NCI-H2107 treated with DMSO at 0.1 percent for 48 hours (cell line): ENCODE data around the gene MGST2.
"Not testable (repeated sequence)": the region's sequence is repeated elsewhere in the genome, so short reads cannot be mapped to it uniquely, and the experiment has no call there.

Experiments used
- DNase-seq: peaks from one replicate; lab custom pipeline; 2025; ENCODE audit not compliant: unreplicated experiment; lab: John Stamatoyannopoulos, UW

Gene MGST2

DNA sequence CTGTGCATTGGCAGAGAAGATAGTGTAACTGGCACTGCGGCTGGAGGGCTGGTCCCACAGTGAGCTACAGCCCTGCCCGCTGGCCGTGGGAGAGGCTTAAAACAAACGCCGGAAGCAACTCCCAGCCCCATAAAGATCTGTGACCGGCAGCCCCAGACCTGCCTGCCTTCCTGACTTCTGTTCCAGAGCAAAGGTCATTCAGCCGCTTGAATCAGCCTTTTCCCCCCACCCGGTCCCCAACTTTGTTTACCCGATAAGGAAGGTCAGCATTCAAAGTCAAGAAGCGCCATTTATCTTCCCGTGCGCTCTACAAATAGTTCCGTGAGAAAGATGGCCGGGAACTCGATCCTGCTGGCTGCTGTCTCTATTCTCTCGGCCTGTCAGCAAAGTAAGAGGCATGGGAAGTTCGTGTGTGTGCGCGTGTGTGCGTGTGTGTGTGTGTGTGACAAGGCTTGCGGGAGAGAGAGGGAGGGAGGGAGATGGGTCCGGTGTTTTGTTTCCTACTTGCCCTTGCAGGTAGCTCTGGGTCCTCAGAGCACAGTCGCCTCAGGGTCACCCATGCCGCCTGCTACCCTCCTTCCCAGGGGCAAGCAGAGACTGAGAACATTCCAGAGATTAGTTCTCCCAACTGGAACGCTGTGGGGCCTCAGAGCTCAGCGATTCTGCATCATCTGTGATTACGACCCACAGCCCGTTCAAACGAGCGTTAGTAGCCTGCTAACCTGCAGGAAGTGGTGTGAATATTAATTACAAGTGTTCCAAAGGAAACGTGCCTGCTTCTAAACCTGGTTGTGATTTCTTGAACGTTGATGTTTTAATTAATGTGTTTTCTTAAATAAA, at the start of gene MGST2:
Gene MGST2 (plus strand): TSS at position 130 of the 840 bp plus-strand sequence. CDS start 201 bp downstream, at position 331.
- DNase-seq: peak; percentile 42

DNA sequence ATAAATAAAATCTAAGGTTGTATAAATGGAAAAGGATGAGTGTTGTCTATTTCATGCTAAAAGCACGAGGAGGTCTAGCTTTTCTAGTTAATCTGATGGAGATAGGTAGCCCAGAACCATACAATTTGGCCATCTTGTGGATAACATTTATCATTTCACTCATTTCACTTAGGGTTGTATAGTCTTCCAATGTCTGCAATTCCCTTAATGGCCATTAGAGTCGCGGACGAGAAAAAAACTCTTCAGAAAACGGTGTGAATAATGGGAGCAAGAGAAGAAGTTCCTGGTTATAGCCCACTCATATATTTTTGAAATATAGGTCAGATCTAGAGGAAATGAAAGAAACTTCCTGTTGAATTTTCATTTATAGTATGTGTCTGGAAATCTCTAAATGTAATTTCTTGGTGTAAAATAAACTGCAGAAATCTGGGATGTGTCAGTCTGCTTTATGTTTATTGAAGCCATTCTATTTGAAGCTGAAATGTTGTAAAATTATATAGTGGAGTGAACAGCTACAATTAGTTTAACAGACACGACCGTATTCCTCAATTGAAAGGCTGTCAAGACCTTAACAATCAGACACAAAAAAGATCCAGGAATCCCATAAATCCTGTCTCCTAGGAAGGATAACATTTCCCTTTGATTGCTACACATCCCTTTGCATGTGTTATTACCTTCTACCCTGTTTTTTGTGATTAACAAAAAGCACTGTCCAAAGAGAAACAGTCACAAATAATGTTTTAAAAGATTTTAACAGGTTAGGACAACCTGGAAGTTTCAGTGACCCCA, 47.7 kb upstream of the MGST2 start:
- DNase-seq: no peak

DNA sequence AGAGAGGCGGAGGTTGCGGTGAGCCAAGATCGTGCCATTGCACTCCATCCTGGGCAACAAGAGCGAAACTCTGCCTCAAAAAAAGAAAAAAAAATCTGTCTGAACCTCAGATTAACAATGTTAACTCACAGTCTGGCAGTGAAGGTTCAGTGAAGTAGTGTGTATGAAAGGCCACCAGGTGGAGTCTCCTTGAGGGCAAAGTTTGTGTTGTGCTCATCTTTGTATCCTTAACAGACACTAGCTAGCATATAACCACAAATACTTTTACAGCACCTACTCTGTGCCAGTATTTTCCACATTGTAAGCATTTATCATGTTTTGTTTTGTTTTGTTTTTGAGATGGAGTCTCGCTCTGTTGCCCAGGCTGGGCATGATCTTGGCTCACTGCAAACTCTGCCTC, 46.0 kb upstream of the MGST2 start:
- DNase-seq: no peak

DNA sequence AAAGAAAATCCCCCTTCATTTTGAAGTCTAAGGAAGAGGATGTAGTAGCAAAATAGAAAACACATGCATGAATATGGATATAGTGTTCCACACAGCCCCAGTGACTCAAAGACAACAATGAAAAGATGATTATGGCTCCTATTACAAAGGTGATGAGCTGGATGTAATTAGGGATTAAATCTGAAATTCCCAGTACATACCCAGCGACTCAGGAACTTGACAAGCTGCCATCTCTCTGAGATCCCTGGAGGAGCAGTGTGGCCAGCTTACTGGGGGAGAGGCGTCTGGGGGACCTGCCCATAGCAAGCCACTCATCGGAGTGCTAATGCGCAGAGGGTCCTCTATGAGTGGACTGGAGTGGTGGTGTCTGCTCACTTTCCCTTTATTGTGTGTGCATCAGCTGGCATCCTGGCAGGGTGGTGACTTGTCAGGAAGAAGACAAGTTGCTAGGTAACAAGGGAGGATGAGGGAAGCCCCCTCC, 42.7 kb upstream of the MGST2 start:
- DNase-seq: no peak

DNA sequence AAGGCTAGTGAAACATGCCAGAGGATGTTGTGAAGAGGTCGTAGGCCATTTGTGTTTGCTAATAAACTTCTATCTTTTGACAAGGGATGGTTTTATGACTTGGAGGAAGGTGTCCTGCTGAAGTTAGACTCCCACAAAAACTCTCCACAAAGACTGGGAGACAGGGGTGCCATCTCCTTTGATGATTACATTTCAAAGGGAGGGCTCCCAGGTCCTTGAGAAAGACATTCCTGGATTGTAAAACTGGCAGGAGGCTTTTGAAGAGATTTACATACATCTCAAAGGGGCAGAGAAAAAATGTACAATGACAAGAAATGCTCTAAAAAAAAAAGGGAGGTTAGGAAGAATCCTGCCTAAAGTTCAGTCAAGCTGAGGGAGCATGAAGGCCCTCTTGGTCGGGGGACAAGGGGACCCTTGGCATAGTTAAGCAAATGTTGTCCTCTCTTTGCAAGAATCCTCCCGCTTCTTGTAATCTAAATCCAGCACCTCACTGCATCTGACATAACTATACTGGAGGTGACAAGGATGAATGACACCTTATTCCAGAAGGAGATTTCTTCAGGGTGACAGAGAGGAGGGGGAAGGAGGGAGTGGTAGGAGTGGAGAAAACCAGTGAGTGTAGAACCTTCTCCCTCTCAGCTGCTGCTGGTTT, 41.1 kb upstream of the MGST2 start:
- DNase-seq: no peak

DNA sequence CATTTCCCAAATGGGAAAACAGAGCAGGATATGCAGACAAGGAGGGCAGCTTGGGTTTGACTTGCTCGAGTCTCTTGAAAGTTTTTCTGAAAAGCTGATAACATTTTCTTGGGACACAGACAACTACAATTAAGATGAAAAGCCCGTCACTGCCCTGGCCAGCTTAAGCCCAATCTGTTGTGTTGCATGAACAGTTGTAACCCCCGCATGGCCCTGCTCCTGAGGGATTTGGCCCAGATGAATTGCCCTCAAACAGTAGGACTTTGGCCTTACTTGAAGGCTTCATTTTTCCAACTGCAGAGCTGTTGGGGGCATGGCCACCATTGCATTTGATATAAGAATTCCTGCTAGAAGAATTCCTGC, 40.5 kb upstream of the MGST2 start:
- no peak for DNase-seq

DNA sequence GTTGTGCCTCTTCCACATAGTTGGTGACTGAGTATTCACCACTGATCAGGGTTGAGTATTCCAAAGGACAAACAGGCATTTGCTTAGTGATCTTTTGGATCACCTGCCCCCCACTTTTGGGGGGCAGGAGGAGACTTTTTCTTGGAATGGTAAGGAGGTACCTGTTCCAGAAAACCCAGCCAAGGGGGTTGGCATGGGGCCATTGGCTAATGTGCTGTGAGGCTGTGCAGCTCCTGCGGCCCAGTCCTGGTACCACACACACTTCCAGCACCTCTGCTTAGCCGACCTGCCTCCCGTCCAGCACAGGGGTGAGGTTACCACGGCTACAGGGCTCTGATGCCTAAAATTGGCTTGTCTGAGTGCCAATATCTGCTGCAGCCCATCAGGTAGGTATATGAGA, 40.1 kb upstream of the MGST2 start:
- DNase-seq: no peak

DNA sequence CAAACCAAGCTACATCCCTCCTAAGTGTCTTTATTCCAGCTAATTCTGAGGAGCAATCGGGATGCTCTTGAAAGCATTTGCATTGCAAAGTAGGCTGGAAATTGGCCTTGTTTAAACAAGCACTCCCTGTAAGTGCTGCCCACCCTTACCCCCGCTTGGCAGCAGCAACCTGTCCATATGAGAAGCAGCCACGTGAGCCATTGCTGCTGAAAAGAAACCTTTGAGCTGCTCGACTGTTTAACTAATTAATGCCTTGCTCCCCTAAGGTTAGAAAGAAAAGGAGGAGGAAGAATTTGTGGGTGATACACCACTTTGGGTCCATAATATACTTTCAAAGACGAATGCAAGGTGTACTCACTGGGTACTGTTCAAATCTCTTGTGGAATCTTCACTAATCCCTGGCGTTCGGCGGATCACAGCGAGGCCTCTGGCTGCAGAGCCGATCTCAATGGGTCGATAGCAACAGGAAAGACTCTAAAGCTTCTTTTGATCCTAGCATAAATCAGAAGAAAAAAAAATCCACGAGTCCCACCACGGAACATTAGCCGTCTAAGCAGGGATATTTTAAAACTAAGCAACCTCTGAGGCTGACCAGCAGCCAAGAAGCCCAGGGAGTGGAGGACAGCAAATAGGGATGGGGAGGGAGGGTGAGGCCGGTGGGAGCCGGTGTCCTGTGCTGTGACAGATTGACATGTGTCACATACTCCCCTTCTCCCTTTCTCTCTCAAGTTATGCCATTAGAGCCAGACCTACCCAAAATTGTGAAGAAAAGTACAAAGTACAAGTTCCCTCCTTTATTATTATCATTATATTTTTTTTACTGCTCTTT, 37.2 kb upstream of the MGST2 start:
- DNase-seq: peak; percentile 22

DNA sequence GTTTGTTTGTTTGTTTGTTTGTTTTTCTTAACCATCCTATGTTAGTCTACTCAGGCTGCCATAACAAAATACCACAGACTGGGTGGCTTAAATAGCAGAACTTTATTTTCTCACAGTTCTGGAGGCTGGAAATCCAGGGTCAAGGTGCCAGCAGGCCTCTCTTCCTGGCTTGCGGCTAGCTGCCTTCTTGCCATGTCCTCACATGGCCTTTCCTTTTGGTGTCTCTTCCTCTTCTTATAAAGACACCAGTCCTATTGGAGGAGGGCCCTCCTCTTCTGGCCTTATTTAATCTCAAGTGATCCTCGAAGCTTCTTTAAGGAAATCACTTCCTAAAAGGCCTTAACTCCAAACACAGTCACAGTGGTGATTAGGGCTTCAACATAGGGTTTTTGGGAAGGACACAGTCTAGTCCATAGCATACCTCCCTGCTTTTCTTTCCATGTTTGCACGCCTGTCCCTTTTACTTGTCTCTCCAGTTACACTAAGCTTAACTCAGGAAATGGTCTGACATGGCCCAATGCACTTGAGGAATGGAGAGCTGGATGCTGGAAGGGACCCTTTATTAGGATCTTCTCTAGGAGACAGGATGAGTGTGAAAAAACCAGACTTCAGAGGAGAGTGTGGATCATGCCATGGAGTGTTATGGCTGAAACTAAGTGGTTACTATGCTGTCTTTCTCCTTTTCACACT, 36.0 kb upstream of the MGST2 start:
- DNase-seq: no peak

DNA sequence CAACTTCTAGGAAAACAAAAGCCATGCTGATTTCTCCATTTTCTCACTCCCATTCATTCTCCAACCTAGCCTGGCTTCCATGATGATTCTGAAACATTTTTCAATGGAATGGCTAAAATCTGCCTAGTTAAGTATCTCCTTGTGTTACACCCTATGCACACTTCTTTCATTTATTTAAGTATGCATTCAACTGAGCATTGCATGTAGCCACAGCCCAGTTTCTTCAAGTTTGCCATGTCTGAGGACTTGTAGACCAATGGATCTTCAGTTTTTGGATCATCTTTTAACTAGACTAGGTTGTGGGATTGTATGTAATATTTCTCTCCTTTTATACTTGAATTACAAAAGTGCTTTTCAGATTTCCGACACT, 35.5 kb upstream of the MGST2 start:
- DNase-seq: no peak

DNA sequence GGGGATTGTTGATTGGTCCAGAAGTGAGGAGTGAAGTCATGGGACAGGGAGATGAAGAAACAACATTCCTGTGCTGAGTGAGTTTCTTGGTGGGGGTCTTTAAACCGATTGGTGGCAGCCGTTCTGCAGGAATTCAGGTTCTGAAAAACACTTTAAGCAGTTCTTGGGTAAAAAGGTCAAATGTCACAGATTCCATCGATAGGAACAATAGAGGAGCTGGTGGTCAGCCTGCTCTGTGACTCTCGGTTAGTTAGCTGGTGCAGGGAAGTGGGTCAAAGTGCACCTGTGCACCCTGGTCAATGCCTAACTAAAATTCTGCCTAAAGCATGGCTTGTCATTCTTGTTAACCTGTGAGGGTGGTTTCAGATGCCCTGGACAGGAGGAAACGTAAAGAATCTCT, 34.6 kb upstream of the MGST2 start:
- DNase-seq: no peak

DNA sequence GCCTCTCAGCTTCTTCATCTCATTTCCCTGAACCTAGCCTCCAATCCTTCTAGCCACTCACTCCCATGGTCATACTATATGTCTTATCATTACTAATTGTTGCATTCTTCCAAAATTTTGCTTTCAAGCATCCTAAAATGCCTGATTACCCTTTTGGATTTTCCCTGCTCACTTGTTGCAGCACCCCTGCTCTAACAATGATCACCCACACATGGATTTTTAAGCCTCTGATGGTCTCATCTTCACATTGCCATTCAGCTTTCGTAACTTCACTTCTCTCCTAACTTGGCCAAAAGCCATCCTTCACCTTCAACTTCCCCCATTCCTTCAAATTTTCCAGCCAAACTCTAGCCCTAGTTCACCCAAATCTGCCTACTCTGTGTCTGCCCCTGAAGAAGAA, 33.8 kb upstream of the MGST2 start:
- no peak for DNase-seq

DNA sequence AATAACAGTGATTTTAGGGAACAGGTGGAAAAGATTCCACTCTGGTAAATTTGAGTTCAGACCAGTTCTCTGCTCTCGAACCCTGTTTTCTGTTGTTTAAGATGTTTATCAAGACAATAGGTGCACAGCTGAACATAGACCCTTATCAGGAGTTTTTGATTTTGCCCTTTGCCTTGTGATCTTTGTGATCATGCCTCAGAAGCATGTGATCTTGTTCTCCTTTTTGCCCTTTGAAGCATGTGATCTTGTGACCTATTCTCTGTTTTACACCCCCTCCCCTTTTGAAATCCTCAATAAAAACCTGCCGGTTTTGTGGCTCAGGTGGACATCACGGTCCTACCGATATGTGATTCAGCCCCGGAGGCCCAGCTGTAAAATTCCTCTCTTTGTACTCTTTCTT, 32.9 kb upstream of the MGST2 start:
- not testable (repeated sequence) for DNase-seq

DNA sequence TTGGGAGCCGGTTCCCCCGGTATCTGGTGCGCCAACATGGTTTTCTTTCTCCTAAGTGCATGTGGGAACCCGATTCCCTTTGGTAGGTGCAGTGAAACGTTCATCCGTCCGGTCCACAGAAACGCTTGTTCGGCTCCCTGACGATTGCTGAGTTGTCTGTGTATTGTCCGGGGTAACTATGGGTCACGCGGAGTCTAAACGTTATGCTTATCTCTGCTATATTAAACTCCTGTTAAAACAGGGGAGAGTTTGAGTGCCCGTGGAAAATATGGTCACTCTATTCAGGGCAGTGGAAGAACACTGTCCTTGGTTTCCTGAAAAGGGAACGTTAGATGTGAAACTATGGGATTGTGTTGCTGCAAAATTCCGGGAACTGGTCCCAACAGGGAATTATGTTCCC, 32.4 kb upstream of the MGST2 start:
- DNase-seq: no peak

DNA sequence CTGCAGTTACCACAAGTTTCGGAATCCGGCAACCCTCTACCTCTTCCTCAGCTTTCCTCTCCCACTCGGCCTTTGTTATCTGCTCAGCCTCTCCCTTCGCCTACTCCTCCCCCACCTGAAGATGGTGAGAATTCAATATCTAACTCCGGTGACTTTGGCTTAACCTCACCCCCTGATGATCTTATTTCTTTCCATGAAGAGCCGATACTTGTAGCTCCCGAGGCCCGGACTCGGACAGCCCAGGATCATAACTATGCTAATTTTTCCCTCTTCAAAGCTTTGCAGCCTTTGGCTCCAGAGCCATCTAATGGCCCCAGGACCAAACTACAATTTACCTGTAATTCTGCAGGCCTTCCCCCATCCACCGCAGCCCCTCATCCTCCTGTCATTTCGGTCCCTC, 32.0 kb upstream of the MGST2 start:
- DNase-seq: no peak

DNA sequence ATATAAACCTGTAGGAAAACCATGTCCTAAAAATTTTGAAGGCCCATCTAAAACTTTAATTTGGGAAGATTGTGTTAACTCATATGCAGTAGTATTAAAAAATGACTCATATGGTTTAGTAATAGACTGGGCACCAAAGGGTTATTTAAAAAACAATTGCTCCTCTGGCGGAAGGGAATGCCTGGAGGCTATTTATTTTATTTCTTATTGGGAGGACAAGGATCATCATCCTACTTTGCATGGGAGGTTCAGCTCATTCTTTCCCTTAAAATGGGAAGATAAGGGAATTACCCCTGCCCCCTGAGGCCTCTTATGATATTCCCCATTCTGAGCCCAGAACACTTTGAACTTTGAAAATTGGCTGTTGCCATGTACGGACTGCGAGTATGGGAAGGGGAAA, 29.7 kb upstream of the MGST2 start:
- DNase-seq: no peak

DNA sequence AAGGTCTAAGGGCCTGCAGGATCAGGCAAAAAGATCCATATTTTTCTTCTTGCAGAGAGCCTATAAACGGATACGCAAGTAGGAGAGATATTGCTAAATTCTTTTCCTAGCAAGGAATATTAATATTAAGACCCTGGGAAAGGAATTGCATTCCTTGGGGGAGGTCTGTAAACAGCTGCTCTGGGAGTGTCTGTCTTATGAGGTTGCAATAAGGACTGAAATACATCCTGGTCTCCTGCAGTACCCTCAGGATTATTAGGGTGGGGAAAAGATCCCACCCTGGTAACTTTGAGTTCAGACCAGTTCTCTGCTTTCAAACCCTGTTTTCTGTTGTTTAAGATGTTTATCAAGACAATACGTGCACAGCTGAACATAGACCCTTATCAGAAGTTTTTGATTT, 27.3 kb upstream of the MGST2 start:
- DNase-seq: not testable (repeated sequence)

DNA sequence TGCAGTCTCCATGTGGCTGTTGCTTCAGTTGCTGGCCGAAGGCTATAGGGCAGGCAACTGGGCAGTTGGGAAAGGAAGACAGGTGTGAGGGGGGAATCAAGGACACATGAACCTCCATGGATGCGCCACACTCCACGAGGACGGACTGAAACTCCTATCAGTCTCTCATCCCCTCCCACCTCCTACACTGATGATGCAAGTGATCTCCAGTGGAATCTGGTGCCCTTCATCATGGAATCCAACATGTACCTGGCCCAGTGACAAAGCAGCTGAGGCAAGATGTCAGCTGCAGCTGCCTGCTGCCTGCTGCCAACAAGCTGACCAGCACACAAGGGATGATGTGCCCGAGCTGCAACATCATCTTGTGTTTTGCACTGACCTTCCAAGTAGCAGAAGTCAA, 26.0 kb upstream of the MGST2 start:
- DNase-seq: no peak

DNA sequence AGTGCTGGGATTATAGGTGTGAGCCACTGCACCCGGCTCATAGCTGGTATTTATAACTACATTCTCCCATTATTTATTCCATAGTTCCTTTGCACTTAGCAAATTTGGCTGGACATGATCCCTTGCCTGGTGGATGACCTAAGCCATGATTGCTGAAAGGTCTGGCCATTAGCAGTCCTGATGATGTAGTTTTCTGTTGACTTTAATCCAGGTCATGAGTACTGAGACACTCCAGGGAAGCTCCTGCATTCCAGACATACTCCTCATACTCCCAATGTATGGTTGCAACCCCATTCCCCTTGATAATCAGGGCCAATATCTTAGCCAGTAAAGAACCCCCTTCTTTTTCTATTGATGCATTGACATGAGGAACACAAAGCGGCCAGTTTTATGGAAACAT, 24.4 kb upstream of the MGST2 start:
- DNase-seq: no peak

DNA sequence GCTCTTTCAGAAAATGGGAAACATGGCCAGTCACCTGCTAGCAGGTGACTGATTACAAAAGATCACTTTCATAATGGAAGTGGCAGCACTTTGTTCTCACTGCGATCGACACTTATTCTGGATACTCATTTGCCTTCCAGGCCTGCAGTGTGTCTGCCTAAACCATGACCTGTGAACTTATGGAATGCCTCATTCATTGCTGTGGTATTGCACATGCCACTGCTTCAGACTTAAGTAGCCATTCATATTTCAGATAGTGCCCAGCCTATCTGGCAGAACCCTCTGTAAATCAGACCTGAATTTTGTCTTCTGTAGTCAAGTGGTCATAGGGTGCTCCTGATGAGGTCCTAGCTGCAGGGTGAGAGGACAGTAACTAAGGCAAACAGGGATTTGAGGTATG, 23.3 kb upstream of the MGST2 start:
- DNase-seq: no peak
